Body of pancreas (tissue), 4 donors: ENCODE results near the gene VWA2.

Experiments
- POLR2A ChIP-seq, 3 donors: fragments of 450-650 bp; IDR thresholded peaks; one replicate each; pipeline ENCODE4 v1.6.1; 2016; ENCODE audit warnings: antibody characterized with exemption in 3 of 3, mild to moderate bottlenecking in 2 of 3
- TF ChIP-seq, protein P1 (sequence below), 7 experiments: fragments of 450-650 bp in 4 of 7; fragments of 200-600 bp in 3 of 7; sonication (generic) in 3 of 7; IDR thresholded peaks; one replicate each; pipeline ENCODE4 v1.5.1; 2016 to 2019; ENCODE audit warnings: antibody characterized with exemption in 7 of 7

- TF ChIP-seq, protein P1, sequence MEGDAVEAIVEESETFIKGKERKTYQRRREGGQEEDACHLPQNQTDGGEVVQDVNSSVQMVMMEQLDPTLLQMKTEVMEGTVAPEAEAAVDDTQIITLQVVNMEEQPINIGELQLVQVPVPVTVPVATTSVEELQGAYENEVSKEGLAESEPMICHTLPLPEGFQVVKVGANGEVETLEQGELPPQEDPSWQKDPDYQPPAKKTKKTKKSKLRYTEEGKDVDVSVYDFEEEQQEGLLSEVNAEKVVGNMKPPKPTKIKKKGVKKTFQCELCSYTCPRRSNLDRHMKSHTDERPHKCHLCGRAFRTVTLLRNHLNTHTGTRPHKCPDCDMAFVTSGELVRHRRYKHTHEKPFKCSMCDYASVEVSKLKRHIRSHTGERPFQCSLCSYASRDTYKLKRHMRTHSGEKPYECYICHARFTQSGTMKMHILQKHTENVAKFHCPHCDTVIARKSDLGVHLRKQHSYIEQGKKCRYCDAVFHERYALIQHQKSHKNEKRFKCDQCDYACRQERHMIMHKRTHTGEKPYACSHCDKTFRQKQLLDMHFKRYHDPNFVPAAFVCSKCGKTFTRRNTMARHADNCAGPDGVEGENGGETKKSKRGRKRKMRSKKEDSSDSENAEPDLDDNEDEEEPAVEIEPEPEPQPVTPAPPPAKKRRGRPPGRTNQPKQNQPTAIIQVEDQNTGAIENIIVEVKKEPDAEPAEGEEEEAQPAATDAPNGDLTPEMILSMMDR (IDR thresholded peaks at IDR 0.05), result no peak
- TF ChIP-seq POLR2A (IDR thresholded peaks at IDR 0.05), result no peak
These were observed 89.4 kb downstream of the VWA2 start for GRCh38 chr10:114328441-114328812.
